Measurements from ENCODE around the gene TMA7. TPM values are rescaled to one million over a fixed set of nuclear protein-coding genes. Genes with fewer than 3 reads are reported as not detected.

Gene TMA7
- total and polyA plus RNA-seq, 2 donors (not counting 1 experiment from before 2014, with no cell fraction given) = 306 to 337 TPM

- DNase-seq (ENCODE audit: low read depth in 2 of 2) = peak; percentile 29 to 35
- no peaks in the 10 kb centered on the region for H3K79me2 ChIP-seq (ENCODE audit: control insufficient read depth, insufficient read depth, low read length)
- no peak overlapping the region for H3K4me3 ChIP-seq (replicated peaks in 1 of 4; ENCODE audit: control extremely low read depth in 1 of 4, insufficient read depth in 1 of 4, low read depth in 3 of 4, low read length in 4 of 4)
- no peaks in the 10 kb centered on the region for H3K27me3 ChIP-seq (ENCODE audit: control insufficient read depth, insufficient read depth, low read length)
- H3K9ac ChIP-seq (ENCODE audit: insufficient read depth, low read length) = no peak overlapping the region
- H3K27ac ChIP-seq (ENCODE audit: insufficient read depth, low read length) = no peak overlapping the region
- peaks cover 16% of the 10 kb centered on the region for H3K4me1 ChIP-seq (ENCODE audit: control insufficient read depth, extremely low read depth, insufficient read depth, low read length)
- no peak overlapping the region for H3K4me2 ChIP-seq (ENCODE audit: extremely low read depth, insufficient read depth, low read length)
- H4K20me1 ChIP-seq (ENCODE audit: control insufficient read depth, extremely low read depth, insufficient read depth, low read length) = no peaks in the 10 kb centered on the region
- no peak overlapping the region for H2AFZ ChIP-seq (ENCODE audit: low read length)
- H3K36me3 ChIP-seq (ENCODE audit: control insufficient read depth, insufficient read depth, low read length) = no peaks in the 10 kb centered on the region
- no peaks in the 10 kb centered on the region for H3K9me3 ChIP-seq (ENCODE audit: control insufficient read depth, insufficient read depth, low read depth, low read length)
- TF ChIP-seq, protein P1, sequence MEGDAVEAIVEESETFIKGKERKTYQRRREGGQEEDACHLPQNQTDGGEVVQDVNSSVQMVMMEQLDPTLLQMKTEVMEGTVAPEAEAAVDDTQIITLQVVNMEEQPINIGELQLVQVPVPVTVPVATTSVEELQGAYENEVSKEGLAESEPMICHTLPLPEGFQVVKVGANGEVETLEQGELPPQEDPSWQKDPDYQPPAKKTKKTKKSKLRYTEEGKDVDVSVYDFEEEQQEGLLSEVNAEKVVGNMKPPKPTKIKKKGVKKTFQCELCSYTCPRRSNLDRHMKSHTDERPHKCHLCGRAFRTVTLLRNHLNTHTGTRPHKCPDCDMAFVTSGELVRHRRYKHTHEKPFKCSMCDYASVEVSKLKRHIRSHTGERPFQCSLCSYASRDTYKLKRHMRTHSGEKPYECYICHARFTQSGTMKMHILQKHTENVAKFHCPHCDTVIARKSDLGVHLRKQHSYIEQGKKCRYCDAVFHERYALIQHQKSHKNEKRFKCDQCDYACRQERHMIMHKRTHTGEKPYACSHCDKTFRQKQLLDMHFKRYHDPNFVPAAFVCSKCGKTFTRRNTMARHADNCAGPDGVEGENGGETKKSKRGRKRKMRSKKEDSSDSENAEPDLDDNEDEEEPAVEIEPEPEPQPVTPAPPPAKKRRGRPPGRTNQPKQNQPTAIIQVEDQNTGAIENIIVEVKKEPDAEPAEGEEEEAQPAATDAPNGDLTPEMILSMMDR (conservative IDR thresholded peaks at IDR 0.05 in 1 of 2, IDR thresholded peaks at IDR 0.05 in 1 of 2; ENCODE audit: low read depth in 1 of 2, low read length in 2 of 2) = no peak
- no peak for TF ChIP-seq EZH2 (IDR thresholded peaks at IDR 0.05; ENCODE audit: low read length, missing control alignments)
Measured at GRCh38 chr3:48425281-48425812, 14.7 kb upstream of the TMA7 start.

GRCh38 chr3:48426401-48426909 lies 13.6 kb upstream of the TMA7 start:
- no peak overlapping the region for H2AFZ ChIP-seq (ENCODE audit: low read length)
- no peaks in the 10 kb centered on the region for H3K27me3 ChIP-seq (ENCODE audit: control insufficient read depth, insufficient read depth, low read length)
- H3K4me1 ChIP-seq (ENCODE audit: control insufficient read depth, extremely low read depth, insufficient read depth, low read length) = peaks cover 16% of the 10 kb centered on the region
- H3K9me3 ChIP-seq (ENCODE audit: control insufficient read depth, insufficient read depth, low read depth, low read length) = no peaks in the 10 kb centered on the region
- no peaks in the 10 kb centered on the region for H4K20me1 ChIP-seq (ENCODE audit: control insufficient read depth, extremely low read depth, insufficient read depth, low read length)
- no peak for DNase-seq (ENCODE audit: low read depth in 2 of 2)
- H3K27ac ChIP-seq (ENCODE audit: insufficient read depth, low read length) = no peak overlapping the region
- H3K36me3 ChIP-seq (ENCODE audit: control insufficient read depth, insufficient read depth, low read length) = no peaks in the 10 kb centered on the region
- peak overlapping the region in 1 of 4 experiments; percentile 69 for H3K4me3 ChIP-seq (replicated peaks in 1 of 4; ENCODE audit: control extremely low read depth in 1 of 4, insufficient read depth in 1 of 4, low read depth in 3 of 4, low read length in 4 of 4)
- H3K79me2 ChIP-seq (ENCODE audit: control insufficient read depth, insufficient read depth, low read length) = no peaks in the 10 kb centered on the region
- H3K9ac ChIP-seq (ENCODE audit: insufficient read depth, low read length) = no peak overlapping the region
- no peak for TF ChIP-seq EZH2 (IDR thresholded peaks at IDR 0.05; ENCODE audit: low read length, missing control alignments)
- TF ChIP-seq, protein P1 (conservative IDR thresholded peaks at IDR 0.05 in 1 of 2, IDR thresholded peaks at IDR 0.05 in 1 of 2; ENCODE audit: low read depth in 1 of 2, low read length in 2 of 2) = no peak
- H3K4me2 ChIP-seq (ENCODE audit: extremely low read depth, insufficient read depth, low read length) = peak overlapping the region; percentile 44

GRCh38 chr3:48426944-48427629 lies 13.0 kb upstream of the TMA7 start:
- H3K9ac ChIP-seq (ENCODE audit: insufficient read depth, low read length) = no peak overlapping the region

More at GRCh38 chr3:48426944-48427629, 13.0 kb upstream of the TMA7 start:
- no peaks in the 10 kb centered on the region for H3K79me2 ChIP-seq (ENCODE audit: control insufficient read depth, insufficient read depth, low read length)
- peak in 1 of 2 donors; percentile 13 for DNase-seq (ENCODE audit: low read depth in 2 of 2)
- peak overlapping the region in 3 of 4 experiments; percentile 1 to 69 (median 14) for H3K4me3 ChIP-seq (replicated peaks in 1 of 4; ENCODE audit: control extremely low read depth in 1 of 4, insufficient read depth in 1 of 4, low read depth in 3 of 4, low read length in 4 of 4)
- no peak overlapping the region for H2AFZ ChIP-seq (ENCODE audit: low read length)
- TF ChIP-seq, protein P1 (conservative IDR thresholded peaks at IDR 0.05 in 1 of 2, IDR thresholded peaks at IDR 0.05 in 1 of 2; ENCODE audit: low read depth in 1 of 2, low read length in 2 of 2) = no peak
- no peak for TF ChIP-seq EZH2 (IDR thresholded peaks at IDR 0.05; ENCODE audit: low read length, missing control alignments)
- H3K4me2 ChIP-seq (ENCODE audit: extremely low read depth, insufficient read depth, low read length) = peak overlapping the region; percentile 79
- no peaks in the 10 kb centered on the region for H4K20me1 ChIP-seq (ENCODE audit: control insufficient read depth, extremely low read depth, insufficient read depth, low read length)
- H3K36me3 ChIP-seq (ENCODE audit: control insufficient read depth, insufficient read depth, low read length) = no peaks in the 10 kb centered on the region
- H3K27me3 ChIP-seq (ENCODE audit: control insufficient read depth, insufficient read depth, low read length) = no peaks in the 10 kb centered on the region
- peaks cover 16% of the 10 kb centered on the region for H3K4me1 ChIP-seq (ENCODE audit: control insufficient read depth, extremely low read depth, insufficient read depth, low read length)
- H3K9me3 ChIP-seq (ENCODE audit: control insufficient read depth, insufficient read depth, low read depth, low read length) = no peaks in the 10 kb centered on the region
- H3K27ac ChIP-seq (ENCODE audit: insufficient read depth, low read length) = no peak overlapping the region
